ENCODE data around the gene LMBRD1.

LMBRD1 gene

GRCh38 chr6:69785697-69786096, 11.1 kb downstream of the LMBRD1 start:
- H3K36me3 ChIP-seq (ENCODE audit: insufficient read depth, low read length) = peaks cover 17% of the 10 kb centered on the region
- DNase-seq = no peak
- no peaks in the 10 kb centered on the region for H4K20me1 ChIP-seq (ENCODE audit: insufficient read depth, low read length)
- no peak overlapping the region for H3K9ac ChIP-seq (ENCODE audit: low read depth, low read length)
- H3K4me1 ChIP-seq (ENCODE audit: insufficient read depth, low read length) = no peaks in the 10 kb centered on the region; the same call in 1 of the 2 replicates
- no peak for TF ChIP-seq CTCF (IDR thresholded peaks at IDR 0.05; ENCODE audit: borderline replicate concordance, extremely low read depth, low read length, poor library complexity, severe bottlenecking)
- no peak for TF ChIP-seq EZH2 (IDR thresholded peaks at IDR 0.05; ENCODE audit: borderline replicate concordance, low read depth, low read length, severe bottlenecking)
- ATAC-seq (ENCODE audit: insufficient read depth, low read depth) = no peak
- H3K4me3 ChIP-seq (ENCODE audit: low read depth in 1 of 2, low read length in 2 of 2) = no peak overlapping the region
- H3K4me2 ChIP-seq (ENCODE audit: insufficient read depth, low read length) = no peak overlapping the region
- no peak overlapping the region for H3K27ac ChIP-seq (ENCODE audit: low read length)
- H2AFZ ChIP-seq (ENCODE audit: low read depth, low read length) = no peak overlapping the region
- H3K9me3 ChIP-seq (ENCODE audit: insufficient read depth, low read length, severe bottlenecking) = no peaks in the 10 kb centered on the region
- peaks cover 17% of the 10 kb centered on the region for H3K79me2 ChIP-seq (ENCODE audit: insufficient read depth, low read length)
- no peaks in the 10 kb centered on the region for H3K27me3 ChIP-seq (ENCODE audit: insufficient read depth, low read length, poor library complexity)

GRCh38 chr6:69784595-69785377, 12.0 kb downstream of the LMBRD1 start:
- H3K9me3 ChIP-seq (ENCODE audit: insufficient read depth, low read length, severe bottlenecking) = no peaks in the 10 kb centered on the region
- ATAC-seq (ENCODE audit: insufficient read depth, low read depth) = 0 out of 3 replicates have a peak, but pooled peaks have one; percentile 49
- peaks cover 13% of the 10 kb centered on the region for H3K79me2 ChIP-seq (ENCODE audit: insufficient read depth, low read length)
- H3K36me3 ChIP-seq (ENCODE audit: insufficient read depth, low read length) = peaks cover 21% of the 10 kb centered on the region
- no peak overlapping the region for H3K27ac ChIP-seq (ENCODE audit: low read length)
- no peaks in the 10 kb centered on the region; the same call in 1 of the 2 replicates for H3K4me1 ChIP-seq (ENCODE audit: insufficient read depth, low read length)
- no peak overlapping the region for H3K4me2 ChIP-seq (ENCODE audit: insufficient read depth, low read length)
- H2AFZ ChIP-seq (ENCODE audit: low read depth, low read length) = no peak overlapping the region
- H3K4me3 ChIP-seq (ENCODE audit: low read depth in 1 of 2, low read length in 2 of 2) = no peak overlapping the region
- no peak for TF ChIP-seq CTCF (IDR thresholded peaks at IDR 0.05; ENCODE audit: borderline replicate concordance, extremely low read depth, low read length, poor library complexity, severe bottlenecking)
- TF ChIP-seq EZH2 (IDR thresholded peaks at IDR 0.05; ENCODE audit: borderline replicate concordance, low read depth, low read length, severe bottlenecking) = no peak
- no peaks in the 10 kb centered on the region for H4K20me1 ChIP-seq (ENCODE audit: insufficient read depth, low read length)
- no peak overlapping the region for H3K9ac ChIP-seq (ENCODE audit: low read depth, low read length)
- no peaks in the 10 kb centered on the region for H3K27me3 ChIP-seq (ENCODE audit: insufficient read depth, low read length, poor library complexity)
- DNase-seq = no peak

GRCh38 chr6:69783108-69783507, 13.7 kb downstream of the LMBRD1 start:
- H3K79me2 ChIP-seq (ENCODE audit: insufficient read depth, low read length) = peaks cover 13% of the 10 kb centered on the region; the same call in 1 of the 2 replicates
- H3K27ac ChIP-seq (ENCODE audit: low read length) = no peak overlapping the region
- no peaks in the 10 kb centered on the region for H4K20me1 ChIP-seq (ENCODE audit: insufficient read depth, low read length)
- H3K36me3 ChIP-seq (ENCODE audit: insufficient read depth, low read length) = peaks cover 12% of the 10 kb centered on the region; the same call in 1 of the 2 replicates
- no peak overlapping the region for H3K4me2 ChIP-seq (ENCODE audit: insufficient read depth, low read length)
- H3K27me3 ChIP-seq (ENCODE audit: insufficient read depth, low read length, poor library complexity) = no peaks in the 10 kb centered on the region
- H3K4me1 ChIP-seq (ENCODE audit: insufficient read depth, low read length) = no peaks in the 10 kb centered on the region
- no peaks in the 10 kb centered on the region for H3K9me3 ChIP-seq (ENCODE audit: insufficient read depth, low read length, severe bottlenecking)
- H3K4me3 ChIP-seq (ENCODE audit: low read depth in 1 of 2, low read length in 2 of 2) = no peak overlapping the region
- DNase-seq (no peak), ATAC-seq (ENCODE audit: insufficient read depth, low read depth) (no peak)
- no peak overlapping the region for H3K9ac ChIP-seq (ENCODE audit: low read depth, low read length)
- TF ChIP-seq CTCF (IDR thresholded peaks at IDR 0.05; ENCODE audit: borderline replicate concordance, extremely low read depth, low read length, poor library complexity, severe bottlenecking) = no peak
- TF ChIP-seq EZH2 (IDR thresholded peaks at IDR 0.05; ENCODE audit: borderline replicate concordance, low read depth, low read length, severe bottlenecking) = no peak
- no peak overlapping the region for H2AFZ ChIP-seq (ENCODE audit: low read depth, low read length)
